Measurements from ENCODE around the gene IDH3G.

IDH3G gene

DNA sequence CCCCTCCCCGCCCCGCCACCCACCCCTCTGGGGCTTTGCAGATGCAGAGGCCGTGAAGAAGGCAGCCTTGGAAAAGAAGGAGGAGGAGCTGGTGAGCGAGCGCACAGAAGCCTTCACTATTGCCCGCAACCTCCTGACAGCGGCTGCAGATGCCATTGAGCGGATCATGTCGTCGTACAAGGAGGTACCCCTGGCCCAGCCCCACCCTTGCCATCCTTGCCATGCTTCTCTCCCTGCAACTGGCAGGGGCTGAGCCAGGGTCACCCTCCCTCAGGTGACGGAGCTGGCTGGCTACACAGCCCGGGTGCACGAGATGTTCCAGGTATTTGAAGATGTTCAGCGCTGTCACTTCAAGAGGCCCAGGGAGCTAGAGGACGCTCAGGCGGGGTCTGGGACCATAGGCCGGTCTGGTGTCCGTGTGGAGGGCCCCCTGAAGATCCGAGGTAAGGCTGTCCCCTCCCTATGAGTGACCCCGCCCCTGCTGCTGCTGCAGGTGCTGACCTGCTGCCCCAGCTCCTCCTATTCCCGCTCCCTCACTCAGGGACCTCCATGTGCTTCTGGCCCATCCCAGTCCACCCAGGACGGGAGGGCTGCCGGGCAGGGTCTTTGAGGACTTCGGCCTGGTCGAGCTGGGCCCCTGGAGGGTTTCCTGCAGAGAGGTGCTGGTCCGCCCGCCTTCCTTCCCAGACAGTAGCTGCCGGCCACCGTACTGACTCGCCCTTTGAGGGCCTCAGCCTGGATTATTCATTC is 57.9 kb downstream of the IDH3G start:
- DNase-seq (ENCODE audit: low read depth in 2 of 2, low spot score in 1 of 2), result no peak
